Neural progenitor cell (in vitro differentiated cells): ENCODE measurements around the gene IRF9. TPM values are rescaled to one million over a fixed set of nuclear protein-coding genes. Genes with fewer than 3 reads are reported as not detected.

ENCODE experiments used
- DNase-seq: peaks from one replicate; pipeline ENCODE4 v3.0.0-alpha.2; 2016; ENCODE audit warnings: low spot score
- H2AFZ ChIP-seq: fragments of 200-600 bp; sonication (generic); replicated peaks from 2 replicates; pipeline ENCODE4 v1.6.1; 2016; ENCODE audit warnings: antibody characterized with exemption
- H3F3A ChIP-seq: fragments of 200-600 bp; sonication (generic); 2 replicates; pipeline ENCODE4 v1.6.1; 2016; ENCODE audit warnings: antibody characterized with exemption, low read depth
- H3K27ac ChIP-seq: fragments of 200-600 bp; sonication (generic); 2 replicates; pipeline ENCODE4 v1.5.1; 2016; ENCODE audit warnings: mild to moderate bottlenecking
- H3K27me3 ChIP-seq: fragments of 200-600 bp; sonication (generic); 2 replicates; pipeline ENCODE4 v1.6.1; 2016; ENCODE audit warnings: mild to moderate bottlenecking, moderate library complexity
- H3K36me3 ChIP-seq: fragments of 200-600 bp; sonication (generic); 2 replicates; pipeline ENCODE4 v1.5.1; 2016
- H3K4me1 ChIP-seq: fragments of 200-600 bp; sonication (generic); 2 replicates; pipeline ENCODE4 v1.6.1; 2016; ENCODE audit warnings: mixed run types
- H3K4me2 ChIP-seq: fragments of 200-600 bp; sonication (generic); 2 replicates; pipeline ENCODE4 v1.6.1; 2016
- H3K4me3 ChIP-seq: fragments of 200-600 bp; sonication (generic); 2 replicates; pipeline ENCODE4 v1.5.1; 2016
- H3K79me2 ChIP-seq: fragments of 200-600 bp; sonication (generic); 2 replicates; pipeline ENCODE4 v1.6.1; 2016; ENCODE audit warnings: low read depth
- H3K9ac ChIP-seq: fragments of 200-600 bp; sonication (generic); 2 replicates; pipeline ENCODE4 v1.6.1; 2016
- H3K9me3 ChIP-seq: fragments of 200-600 bp; sonication (generic); 2 replicates; pipeline ENCODE4 v1.5.1; 2016; ENCODE audit warnings: low read depth
- H4K20me1 ChIP-seq: fragments of 200-600 bp; sonication (generic); 2 replicates; pipeline ENCODE4 v1.6.1; 2016; ENCODE audit warnings: low read depth
- H3K27ac Mint-ChIP-seq: 3 replicates; pipeline ENCODE4 v1.8.0; 2021; ENCODE audit warnings: mixed read lengths
- H3K27me3 Mint-ChIP-seq: 2 replicates; pipeline ENCODE4 v1.8.0; 2022; ENCODE audit warnings: low read depth, mild to moderate bottlenecking, inconsistent platforms, moderate library complexity, mixed read lengths; ENCODE audit not compliant: insufficient read depth
- H3K36me3 Mint-ChIP-seq: 3 replicates; pipeline ENCODE4 v1.8.0; 2021; ENCODE audit warnings: mixed read lengths
- H3K4me1 Mint-ChIP-seq: 3 replicates; pipeline ENCODE4 v1.8.0; 2021; ENCODE audit warnings: mixed read lengths
- H3K4me3 Mint-ChIP-seq: 3 replicates; pipeline ENCODE4 v1.8.0; 2021; ENCODE audit warnings: mild to moderate bottlenecking, moderate library complexity, mixed read lengths
- H3K9me3 Mint-ChIP-seq: 3 replicates; pipeline ENCODE4 v1.8.0; 2020; ENCODE audit warnings: mixed read lengths
- CTCF ChIP-seq: fragments of 200-600 bp; sonication (generic); IDR thresholded peaks from 2 replicates; pipeline ENCODE4 v1.5.1; 2017; ENCODE audit warnings: antibody characterized with exemption, mild to moderate bottlenecking
- EZH2 ChIP-seq: fragments of 200-600 bp; sonication (generic); IDR thresholded peaks from 2 replicates; pipeline ENCODE4 v1.6.1; 2017; ENCODE audit warnings: antibody characterized with exemption, mild to moderate bottlenecking, moderate library complexity
- EZH2phosphoT487 ChIP-seq: fragments of 200-600 bp; sonication (generic); IDR thresholded peaks from 2 replicates; pipeline ENCODE4 v1.6.1; 2017; ENCODE audit warnings: antibody characterized with exemption
- total RNA-seq: library from RNA; depleted of rRNA; stranded (reverse); fragments of >200 nt; gene quantifications from 2 replicates; pipeline ENCODE4 v1.2.3, GENCODE V29; 2015; ENCODE audit warnings: low replicate concordance

IRF9 gene
- total RNA-seq, 1 donor from 2014 or later, result 9.7 TPM

GRCh38 chr14:24126939-24127338, 34.1 kb upstream of the IRF9 start:
- H3K27ac Mint-ChIP-seq, result no peak overlapping the region
- no peak overlapping the region for H2AFZ ChIP-seq

GRCh38 chr14:24127673-24128072, 33.4 kb upstream of the IRF9 start:
- H3F3A ChIP-seq, result no peaks in the 10 kb centered on the region
- H3K9me3 ChIP-seq, result no peaks in the 10 kb centered on the region
- H4K20me1 ChIP-seq, result no peaks in the 10 kb centered on the region
- Mint-ChIP-seq H3K36me3 (no peaks in the 10 kb centered on the region), H3K4me3 (no peak overlapping the region), H3K4me1 (no peaks in the 10 kb centered on the region), H3K27me3 (peaks cover 4% of the 10 kb centered on the region), H3K27ac (no peak overlapping the region), H3K9me3 (no peaks in the 10 kb centered on the region)
- H3K36me3 ChIP-seq, result no peaks in the 10 kb centered on the region
- no peak overlapping the region for H3K4me3 ChIP-seq
- no peaks in the 10 kb centered on the region for H3K79me2 ChIP-seq
- TF ChIP-seq CTCF, result no peak
- TF ChIP-seq EZH2, result no peak
- TF ChIP-seq EZH2phosphoT487, result no peak
- no peaks in the 10 kb centered on the region for H3K27me3 ChIP-seq
- no peak overlapping the region for H3K27ac ChIP-seq
- H3K4me1 ChIP-seq, result no peaks in the 10 kb centered on the region
- H3K9ac ChIP-seq, result no peak overlapping the region
- no peak for DNase-seq
- no peak overlapping the region for H2AFZ ChIP-seq
- no peak overlapping the region for H3K4me2 ChIP-seq

More at GRCh38 chr14:24126939-24127338, 34.1 kb upstream of the IRF9 start:
- DNase-seq, result no peak
- Histone ChIP-seq H3F3A (no peaks in the 10 kb centered on the region), H3K9ac (no peak overlapping the region), H3K79me2 (no peaks in the 10 kb centered on the region), H3K27me3 (no peaks in the 10 kb centered on the region), H3K4me2 (no peak overlapping the region), H3K36me3 (no peaks in the 10 kb centered on the region), H3K9me3 (no peaks in the 10 kb centered on the region), H4K20me1 (no peaks in the 10 kb centered on the region), H3K4me1 (no peaks in the 10 kb centered on the region), H3K4me3 (no peak overlapping the region), H3K27ac (no peak overlapping the region)
- no peaks in the 10 kb centered on the region for H3K27me3 Mint-ChIP-seq
- H3K4me3 Mint-ChIP-seq, result no peak overlapping the region
- no peaks in the 10 kb centered on the region for H3K36me3 Mint-ChIP-seq
- H3K4me1 Mint-ChIP-seq, result no peaks in the 10 kb centered on the region
- TF ChIP-seq CTCF (no peak), EZH2phosphoT487 (no peak), EZH2 (no peak)
- no peaks in the 10 kb centered on the region for H3K9me3 Mint-ChIP-seq

- no peaks in the 10 kb centered on the region for H3K79me2 ChIP-seq
- no peaks in the 10 kb centered on the region for H3K36me3 Mint-ChIP-seq
- H4K20me1 ChIP-seq, result no peaks in the 10 kb centered on the region
- no peak overlapping the region for H3K27ac Mint-ChIP-seq
- no peaks in the 10 kb centered on the region for H3K9me3 Mint-ChIP-seq
- no peaks in the 10 kb centered on the region for H3K4me1 Mint-ChIP-seq
- no peak overlapping the region for H2AFZ ChIP-seq
- no peaks in the 10 kb centered on the region for H3K9me3 ChIP-seq
- no peak overlapping the region for H3K27ac ChIP-seq
- no peaks in the 10 kb centered on the region for H3K27me3 ChIP-seq
- no peak overlapping the region for H3K9ac ChIP-seq
- H3K36me3 ChIP-seq, result no peaks in the 10 kb centered on the region
- peaks cover 4% of the 10 kb centered on the region for H3K27me3 Mint-ChIP-seq
- TF ChIP-seq EZH2phosphoT487, result no peak
- TF ChIP-seq EZH2, result no peak
- TF ChIP-seq CTCF, result no peak
- H3K4me2 ChIP-seq, result no peak overlapping the region
- DNase-seq, result no peak
- no peak overlapping the region for H3K4me3 Mint-ChIP-seq
- H3K4me1 ChIP-seq, result no peaks in the 10 kb centered on the region
- H3F3A ChIP-seq, result peaks cover 4% of the 10 kb centered on the region
- H3K4me3 ChIP-seq, result no peak overlapping the region
Measured at GRCh38 chr14:24129410-24129998, 31.6 kb upstream of the IRF9 start.
